Loucy (cell line): ENCODE measurements around the gene PPP6R1.
A peak's percentile ranks its signal among the peaks of the same experiment; 100 is the strongest.

Experiments used
- H2AFZ ChIP-seq: fragments of 200-600 bp; sonication (generic); 2 replicates; pipeline ENCODE4 v1.6.0; 2016; ENCODE audit warnings: antibody characterized with exemption, mild to moderate bottlenecking, low read length, moderate library complexity
- H3F3A ChIP-seq: fragments of 200-600 bp; 2 replicates; pipeline ENCODE4 v1.6.0; 2016; ENCODE audit warnings: antibody characterized with exemption, low read depth, mild to moderate bottlenecking
- H3K27me3 ChIP-seq: fragments of 200-600 bp; sonication (generic); 2 replicates; pipeline ENCODE4 v1.6.1; 2014; ENCODE audit warnings: low read length, mild to moderate bottlenecking; ENCODE audit not compliant: insufficient read depth, poor library complexity, severe bottlenecking
- H3K36me3 ChIP-seq: fragments of 200-600 bp; sonication (generic); 2 replicates; pipeline ENCODE4 v1.6.1; 2016; ENCODE audit warnings: low read length; ENCODE audit not compliant: insufficient read depth
- H3K4me1 ChIP-seq: fragments of 200-600 bp; sonication (generic); 2 replicates; pipeline ENCODE4 v1.5.1; 2014; ENCODE audit warnings: low read length, mild to moderate bottlenecking; ENCODE audit not compliant: insufficient read depth, poor library complexity, severe bottlenecking
- H3K4me2 ChIP-seq: fragments of 200-600 bp; sonication (generic); 2 replicates; pipeline ENCODE4 v1.6.0; 2014; ENCODE audit warnings: antibody characterized with exemption, low read length, low read depth, mild to moderate bottlenecking; ENCODE audit not compliant: poor library complexity, severe bottlenecking
- H3K4me3 ChIP-seq: fragments of 200-600 bp; sonication (generic); 2 replicates; pipeline ENCODE4 v1.5.1; 2014; ENCODE audit warnings: low read length, mild to moderate bottlenecking, mixed read lengths; ENCODE audit not compliant: poor library complexity, severe bottlenecking
- H3K79me2 ChIP-seq: fragments of 200-600 bp; sonication (generic); 2 replicates; pipeline ENCODE4 v1.6.1; 2014; ENCODE audit warnings: low read length; ENCODE audit not compliant: insufficient read depth
- H3K9ac ChIP-seq: fragments of 200-600 bp; sonication (generic); 2 replicates; pipeline ENCODE4 v1.6.0; 2014; ENCODE audit warnings: mild to moderate bottlenecking, low read depth, low read length, moderate library complexity; ENCODE audit not compliant: poor library complexity, severe bottlenecking
- H3K9me2 ChIP-seq: fragments of 200-600 bp; sonication (generic); replicated peaks from 2 replicates; pipeline ENCODE4 v1.6.1; 2016; ENCODE audit warnings: low read depth, low read length, mixed read lengths
- H3K9me3 ChIP-seq: fragments of 200-600 bp; sonication (generic); 2 replicates; pipeline ENCODE4 v1.6.1; 2014; ENCODE audit warnings: mild to moderate bottlenecking, antibody characterized with exemption, low read length, low read depth; ENCODE audit not compliant: insufficient read depth
- H4K20me1 ChIP-seq: fragments of 200-600 bp; sonication (generic); 2 replicates; pipeline ENCODE4 v1.6.0; 2014; ENCODE audit warnings: antibody characterized with exemption, low read length, mild to moderate bottlenecking; ENCODE audit not compliant: insufficient read depth, poor library complexity, severe bottlenecking
- EZH2phosphoT487 ChIP-seq: fragments of 200-600 bp; IDR thresholded peaks from 2 replicates; pipeline ENCODE4 v1.6.1; 2018; ENCODE audit warnings: antibody characterized with exemption, mild to moderate bottlenecking, moderate library complexity, borderline replicate concordance
- TF ChIP-seq, protein P1 (sequence below): fragments of 200-600 bp; sonication (generic); conservative IDR thresholded peaks from 2 replicates; pipeline ENCODE4 v1.5.1; 2014; ENCODE audit warnings: mild to moderate bottlenecking, antibody characterized with exemption, low read length

The PPP6R1 gene

DNA sequence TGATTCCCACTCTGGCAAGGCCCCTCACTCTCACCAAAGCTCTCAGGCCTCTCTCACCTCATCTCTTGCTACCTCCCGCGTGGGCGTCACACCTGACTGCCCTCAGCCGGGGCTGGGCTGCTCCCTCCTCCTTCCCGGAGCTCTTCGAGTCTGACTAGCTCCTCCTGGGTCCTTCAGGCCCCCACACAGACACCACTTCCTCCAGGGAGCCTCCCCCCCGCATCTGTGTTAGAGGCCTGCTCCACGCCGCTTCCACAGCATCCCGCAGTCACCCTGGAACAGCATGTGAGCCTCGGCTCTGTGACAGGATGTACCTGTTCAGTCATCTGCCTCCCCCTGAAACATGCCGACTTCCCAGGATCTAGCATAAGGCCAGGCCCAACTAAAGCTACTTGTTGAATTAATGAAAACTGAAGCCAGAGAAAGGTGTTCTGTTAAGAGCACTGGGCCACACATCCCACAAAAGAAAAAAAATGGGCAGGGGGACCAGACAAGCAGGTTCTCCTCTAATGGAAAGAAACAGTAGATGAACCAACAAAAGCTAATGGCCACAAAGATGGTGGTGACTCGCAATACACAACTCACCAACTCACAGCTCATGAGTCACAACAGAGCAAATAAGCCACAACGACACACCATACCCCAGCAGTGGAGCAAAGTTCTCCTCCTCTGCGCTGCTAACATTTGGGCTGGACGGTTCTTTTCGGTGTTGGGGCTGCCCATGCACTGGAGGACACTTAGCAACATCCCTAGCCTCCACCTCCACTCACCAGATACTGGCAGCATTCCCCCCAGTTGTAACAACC is 3.0 kb downstream of the PPP6R1 start:
- peak overlapping the region; percentile 100 for H3K9ac ChIP-seq
- H4K20me1 ChIP-seq: peaks cover 36% of the 10 kb centered on the region
- peak overlapping the region; percentile 97 for H3K4me2 ChIP-seq

DNA sequence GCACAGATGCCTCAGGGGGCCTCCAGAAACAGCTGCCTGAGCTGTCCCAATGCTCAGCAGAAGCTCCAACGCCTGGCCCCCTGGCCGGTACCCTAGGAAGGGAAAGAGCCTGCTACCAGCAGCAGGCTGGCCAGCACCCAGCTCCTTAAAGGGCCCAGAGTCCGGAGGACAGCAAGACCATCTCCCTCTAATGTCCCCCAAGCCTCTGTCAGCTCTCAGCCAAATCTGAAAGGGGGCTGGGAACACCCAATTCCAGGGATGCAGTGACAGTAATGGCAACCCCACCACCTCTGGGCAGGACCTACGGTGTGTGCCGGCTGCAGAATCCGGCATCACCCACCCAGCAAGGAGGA is 4.2 kb downstream of the PPP6R1 start:
- Histone ChIP-seq H3K9ac (peak overlapping the region; percentile 100), H3K4me2 (peak overlapping the region; percentile 97), H3K27me3 (no peaks in the 10 kb centered on the region), H3K9me3 (no peaks in the 10 kb centered on the region), H3K9me2 (no peaks in the 10 kb centered on the region), H4K20me1 (peaks cover 49% of the 10 kb centered on the region), H2AFZ (no peak overlapping the region), H3K4me1 (peaks cover 61% of the 10 kb centered on the region), H3K79me2 (peaks cover 87% of the 10 kb centered on the region), H3K4me3 (peak overlapping the region; percentile 89), H3F3A (peaks cover 28% of the 10 kb centered on the region), H3K36me3 (peaks cover 16% of the 10 kb centered on the region; the same call in 1 of the 2 replicates)
- TF ChIP-seq EZH2phosphoT487: no peak
- TF ChIP-seq, protein P1, sequence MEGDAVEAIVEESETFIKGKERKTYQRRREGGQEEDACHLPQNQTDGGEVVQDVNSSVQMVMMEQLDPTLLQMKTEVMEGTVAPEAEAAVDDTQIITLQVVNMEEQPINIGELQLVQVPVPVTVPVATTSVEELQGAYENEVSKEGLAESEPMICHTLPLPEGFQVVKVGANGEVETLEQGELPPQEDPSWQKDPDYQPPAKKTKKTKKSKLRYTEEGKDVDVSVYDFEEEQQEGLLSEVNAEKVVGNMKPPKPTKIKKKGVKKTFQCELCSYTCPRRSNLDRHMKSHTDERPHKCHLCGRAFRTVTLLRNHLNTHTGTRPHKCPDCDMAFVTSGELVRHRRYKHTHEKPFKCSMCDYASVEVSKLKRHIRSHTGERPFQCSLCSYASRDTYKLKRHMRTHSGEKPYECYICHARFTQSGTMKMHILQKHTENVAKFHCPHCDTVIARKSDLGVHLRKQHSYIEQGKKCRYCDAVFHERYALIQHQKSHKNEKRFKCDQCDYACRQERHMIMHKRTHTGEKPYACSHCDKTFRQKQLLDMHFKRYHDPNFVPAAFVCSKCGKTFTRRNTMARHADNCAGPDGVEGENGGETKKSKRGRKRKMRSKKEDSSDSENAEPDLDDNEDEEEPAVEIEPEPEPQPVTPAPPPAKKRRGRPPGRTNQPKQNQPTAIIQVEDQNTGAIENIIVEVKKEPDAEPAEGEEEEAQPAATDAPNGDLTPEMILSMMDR: no peak

More for the DNA sequence above, 3.0 kb downstream of the PPP6R1 start:
- H3K79me2 ChIP-seq: peaks cover 75% of the 10 kb centered on the region
- H3K36me3 ChIP-seq: peaks cover 8% of the 10 kb centered on the region; the same call in 1 of the 2 replicates
- peaks cover 30% of the 10 kb centered on the region for H3F3A ChIP-seq
- no peak overlapping the region for H2AFZ ChIP-seq
- peaks cover 61% of the 10 kb centered on the region for H3K4me1 ChIP-seq
- H3K4me3 ChIP-seq: peak overlapping the region; percentile 89
- H3K27me3 ChIP-seq: no peaks in the 10 kb centered on the region
- TF ChIP-seq, protein P1: no peak
- no peak for TF ChIP-seq EZH2phosphoT487
- H3K9me3 ChIP-seq: no peaks in the 10 kb centered on the region
- no peaks in the 10 kb centered on the region for H3K9me2 ChIP-seq

DNA sequence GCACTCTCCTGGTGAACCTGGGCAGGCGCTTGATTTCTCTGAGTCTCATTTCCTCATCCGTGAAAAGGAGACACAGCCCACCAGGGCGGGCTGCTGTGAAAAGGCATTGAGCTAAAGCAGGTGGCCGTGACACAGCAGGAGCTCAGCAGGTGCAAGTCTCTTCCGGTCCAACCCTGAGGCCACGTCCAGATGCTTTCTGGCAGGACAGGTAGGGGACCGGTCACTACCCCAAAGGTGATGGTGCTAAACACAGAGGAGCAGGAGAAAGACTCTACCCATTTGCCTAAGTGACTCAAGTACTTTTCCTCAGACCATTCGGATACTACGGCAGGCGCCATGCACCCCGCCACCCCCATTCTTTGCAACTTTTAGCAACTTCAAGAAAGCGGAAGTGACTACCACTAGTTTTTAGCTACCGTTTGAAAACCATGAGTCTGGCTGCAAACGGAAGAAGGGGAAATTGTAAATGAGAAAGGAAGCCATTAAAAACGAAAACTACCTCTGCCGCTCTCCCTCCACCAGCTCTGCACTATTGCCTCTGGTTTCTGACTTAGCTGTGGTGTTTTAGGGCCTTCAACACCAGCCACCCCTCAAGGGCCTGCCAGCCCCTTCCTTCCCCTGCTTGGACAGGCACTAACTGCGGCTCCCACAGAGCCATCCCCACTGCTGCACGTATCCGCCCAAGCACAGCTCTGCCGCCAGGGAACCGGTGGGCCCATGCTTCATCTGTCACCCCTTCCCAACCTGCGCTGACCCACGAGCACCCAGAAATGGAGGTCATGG is 4.8 kb downstream of the PPP6R1 start:
- Histone ChIP-seq H3K4me2 (peak overlapping the region; percentile 97), H3F3A (peaks cover 25% of the 10 kb centered on the region), H3K9me2 (no peaks in the 10 kb centered on the region), H3K4me3 (peak overlapping the region; percentile 89), H3K27me3 (no peaks in the 10 kb centered on the region), H3K9ac (peak overlapping the region; percentile 100), H3K79me2 (peaks cover 93% of the 10 kb centered on the region), H3K9me3 (no peaks in the 10 kb centered on the region), H2AFZ (no peak overlapping the region), H3K36me3 (peaks cover 19% of the 10 kb centered on the region; the same call in 1 of the 2 replicates), H4K20me1 (peaks cover 54% of the 10 kb centered on the region), H3K4me1 (peaks cover 60% of the 10 kb centered on the region)
- TF ChIP-seq, protein P1: no peak
